HUES64 (cell line): ENCODE data around the gene SLC12A3.

Source experiments
- H3K27ac ChIP-seq: 2 replicates; pipeline ENCODE4 v1.7.0; 2013; ENCODE audit warnings: low read depth, low read length, inconsistent platforms
- H3K27me3 ChIP-seq: 2 replicates; pipeline ENCODE4 v1.6.1; 2013; ENCODE audit warnings: mild to moderate bottlenecking, low read length; ENCODE audit not compliant: insufficient read depth
- H3K36me3 ChIP-seq: 2 replicates; pipeline ENCODE4 v1.6.1; 2013; ENCODE audit warnings: mild to moderate bottlenecking, low read length; ENCODE audit not compliant: insufficient read depth
- H3K4me1 ChIP-seq: 2 replicates; pipeline ENCODE4 v1.6.1; 2013; ENCODE audit warnings: mild to moderate bottlenecking, low read length, moderate library complexity; ENCODE audit not compliant: insufficient read depth
- H3K4me3 ChIP-seq: 2 replicates; pipeline ENCODE4 v1.5.1; 2013; ENCODE audit warnings: mild to moderate bottlenecking, low read length, moderate library complexity
- H3K9ac ChIP-seq: 2 replicates; pipeline ENCODE4 v1.6.1; 2013; ENCODE audit warnings: mild to moderate bottlenecking, low read depth, low read length
- H3K9me3 ChIP-seq: 2 replicates; pipeline ENCODE4 v1.6.1; 2013; ENCODE audit warnings: low read depth, low read length; ENCODE audit not compliant: insufficient read depth
- WGBS: fragments of 150-250, 120-280 bp; methylation state at CpG from one replicate; pipeline ENCODE4 v1.1.7; 2013; ENCODE audit warnings: missing lambda C conversion rate; 5-methylcytosine and 5-hydroxymethylcytosine counted together

SLC12A3 gene

DNA sequence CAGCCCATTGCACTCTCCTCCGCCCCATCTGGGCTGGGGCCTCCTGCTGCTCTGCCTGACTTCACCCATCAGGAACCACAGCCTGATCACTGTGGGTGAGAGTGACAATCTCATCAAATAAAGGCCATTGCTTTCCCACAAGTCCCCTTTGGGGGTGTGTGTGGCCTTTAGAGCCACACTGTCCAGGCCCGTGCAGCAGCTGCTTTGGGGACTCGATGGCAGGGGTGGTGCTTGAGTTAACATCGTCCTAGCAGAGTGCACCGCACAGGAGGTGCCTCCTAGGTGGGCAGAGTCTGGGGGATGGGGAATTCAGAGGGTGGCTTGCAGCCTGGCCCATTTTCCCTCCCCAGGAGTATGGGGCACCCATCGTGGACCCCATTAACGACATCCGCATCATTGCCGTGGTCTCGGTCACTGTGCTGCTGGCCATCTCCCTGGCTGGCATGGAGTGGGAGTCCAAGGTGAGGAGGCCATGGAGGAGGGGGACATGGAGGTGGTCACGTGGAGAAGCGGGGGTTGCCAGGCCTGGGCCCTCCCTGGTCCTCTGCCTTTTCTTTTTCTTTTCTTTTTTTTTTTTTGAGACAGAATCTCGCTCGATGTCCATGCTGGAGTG lies 5.4 kb downstream of the SLC12A3 start:
- Histone ChIP-seq H3K9ac (no peak overlapping the region), H3K9me3 (no peaks in the 10 kb centered on the region), H3K27me3 (no peaks in the 10 kb centered on the region), H3K27ac (no peak overlapping the region), H3K36me3 (no peaks in the 10 kb centered on the region), H3K4me3 (no peak overlapping the region), H3K4me1 (no peaks in the 10 kb centered on the region)
- 98% methylated on average over 14 of the region's 14 CpGs for WGBS

GRCh38 chr16:56871172-56871593 lies 6.2 kb downstream of the SLC12A3 start:
- Histone ChIP-seq H3K27ac (no peak overlapping the region), H3K27me3 (no peaks in the 10 kb centered on the region), H3K9me3 (no peaks in the 10 kb centered on the region), H3K4me1 (no peaks in the 10 kb centered on the region), H3K4me3 (no peak overlapping the region), H3K9ac (no peak overlapping the region), H3K36me3 (no peaks in the 10 kb centered on the region)
- 86% methylated on average over 5 of the region's 7 CpGs for WGBS

GRCh38 chr16:56872863-56873391 lies 7.9 kb downstream of the SLC12A3 start:
- Histone ChIP-seq H3K4me3 (no peak overlapping the region), H3K27ac (no peak overlapping the region), H3K4me1 (no peaks in the 10 kb centered on the region), H3K27me3 (no peaks in the 10 kb centered on the region), H3K9me3 (no peaks in the 10 kb centered on the region), H3K36me3 (no peaks in the 10 kb centered on the region), H3K9ac (no peak overlapping the region)
- WGBS = 95% methylated on average over 10 of the region's 10 CpGs

DNA sequence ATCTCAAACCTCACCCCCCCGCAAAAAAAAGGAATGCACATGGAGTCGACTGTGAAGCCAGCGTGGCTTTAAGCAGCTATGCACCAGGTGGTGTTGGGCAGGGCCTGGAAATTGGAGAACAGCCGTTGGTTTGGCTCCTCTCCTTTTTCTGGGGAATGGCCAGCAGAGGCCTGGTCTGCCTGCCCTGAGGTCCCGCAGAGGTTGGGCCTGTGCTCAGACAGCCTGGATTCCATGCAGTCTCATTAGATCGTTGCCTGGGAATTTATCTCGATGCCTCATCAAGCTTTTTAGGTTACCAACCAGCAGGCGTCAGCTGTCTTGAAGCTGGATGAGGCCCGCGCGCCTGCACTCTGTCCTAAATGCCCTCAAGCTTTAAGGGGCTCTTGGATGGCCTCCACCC lies 9.8 kb downstream of the SLC12A3 start:
- WGBS = 88% methylated on average over 11 of the region's 11 CpGs
- Histone ChIP-seq H3K9me3 (no peaks in the 10 kb centered on the region), H3K4me3 (no peak overlapping the region), H3K27me3 (no peaks in the 10 kb centered on the region), H3K27ac (no peak overlapping the region), H3K4me1 (no peaks in the 10 kb centered on the region), H3K9ac (no peak overlapping the region), H3K36me3 (no peaks in the 10 kb centered on the region)

DNA sequence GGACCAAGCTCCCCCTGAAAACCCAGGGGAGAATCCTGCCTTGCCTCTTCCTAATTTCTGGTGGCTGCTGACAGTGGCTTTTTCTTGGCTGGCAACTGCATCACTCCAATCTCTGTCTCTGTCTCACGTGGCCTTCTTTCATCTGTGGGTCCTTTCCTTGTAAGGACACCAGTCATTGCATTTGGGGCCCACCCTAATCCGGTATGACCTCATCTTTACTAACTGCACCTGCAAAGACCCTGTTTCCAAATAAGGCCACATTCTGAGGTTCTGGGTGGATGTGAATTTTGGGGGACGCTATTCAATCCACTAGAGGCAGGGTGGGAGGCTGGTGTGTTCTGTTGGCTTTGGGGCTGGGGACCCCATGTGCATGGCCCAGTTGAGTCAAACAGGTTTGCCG lies 11.0 kb downstream of the SLC12A3 start:
- no peak overlapping the region for H3K4me3 ChIP-seq
- H3K9ac ChIP-seq = no peak overlapping the region

GRCh38 chr16:56877486-56878182 lies 12.6 kb downstream of the SLC12A3 start:
- Histone ChIP-seq H3K36me3 (no peaks in the 10 kb centered on the region), H3K27ac (no peak overlapping the region), H3K4me1 (no peaks in the 10 kb centered on the region), H3K27me3 (no peaks in the 10 kb centered on the region), H3K9me3 (no peaks in the 10 kb centered on the region), H3K9ac (no peak overlapping the region), H3K4me3 (no peak overlapping the region)
- WGBS = 93% methylated on average over 12 of the region's 13 CpGs

More for the DNA sequence above, 11.0 kb downstream of the SLC12A3 start:
- Histone ChIP-seq H3K27me3 (no peaks in the 10 kb centered on the region), H3K27ac (no peak overlapping the region), H3K4me1 (no peaks in the 10 kb centered on the region), H3K9me3 (no peaks in the 10 kb centered on the region), H3K36me3 (no peaks in the 10 kb centered on the region)
- 86% methylated on average over 4 of the region's 4 CpGs for WGBS

GRCh38 chr16:56878282-56878854 lies 13.4 kb downstream of the SLC12A3 start:
- WGBS = 92% methylated on average over 8 of the region's 8 CpGs

GRCh38 chr16:56879276-56879675 lies 14.3 kb downstream of the SLC12A3 start:
- no peaks in the 10 kb centered on the region for H3K27me3 ChIP-seq
- 91% methylated on average over 9 of the region's 9 CpGs for WGBS
- H3K9me3 ChIP-seq = no peaks in the 10 kb centered on the region
- no peaks in the 10 kb centered on the region for H3K36me3 ChIP-seq
- no peak overlapping the region for H3K4me3 ChIP-seq
- no peaks in the 10 kb centered on the region for H3K4me1 ChIP-seq
- H3K27ac ChIP-seq = no peak overlapping the region
- no peak overlapping the region for H3K9ac ChIP-seq

More at GRCh38 chr16:56878282-56878854, 13.4 kb downstream of the SLC12A3 start:
- no peaks in the 10 kb centered on the region for H3K4me1 ChIP-seq
- no peak overlapping the region for H3K9ac ChIP-seq
- H3K9me3 ChIP-seq = no peaks in the 10 kb centered on the region
- no peak overlapping the region for H3K4me3 ChIP-seq
- H3K36me3 ChIP-seq = no peaks in the 10 kb centered on the region
- no peaks in the 10 kb centered on the region for H3K27me3 ChIP-seq
- no peak overlapping the region for H3K27ac ChIP-seq

- WGBS = 94% methylated on average over 12 of the region's 12 CpGs
- H3K4me1 ChIP-seq = no peaks in the 10 kb centered on the region
- no peaks in the 10 kb centered on the region for H3K27me3 ChIP-seq
- H3K36me3 ChIP-seq = no peaks in the 10 kb centered on the region
- H3K9ac ChIP-seq = no peak overlapping the region
- H3K4me3 ChIP-seq = no peak overlapping the region
- H3K9me3 ChIP-seq = peaks cover 4% of the 10 kb centered on the region
- no peak overlapping the region for H3K27ac ChIP-seq
These were observed 15.2 kb downstream of the SLC12A3 start for GRCh38 chr16:56880176-56880575.

DNA sequence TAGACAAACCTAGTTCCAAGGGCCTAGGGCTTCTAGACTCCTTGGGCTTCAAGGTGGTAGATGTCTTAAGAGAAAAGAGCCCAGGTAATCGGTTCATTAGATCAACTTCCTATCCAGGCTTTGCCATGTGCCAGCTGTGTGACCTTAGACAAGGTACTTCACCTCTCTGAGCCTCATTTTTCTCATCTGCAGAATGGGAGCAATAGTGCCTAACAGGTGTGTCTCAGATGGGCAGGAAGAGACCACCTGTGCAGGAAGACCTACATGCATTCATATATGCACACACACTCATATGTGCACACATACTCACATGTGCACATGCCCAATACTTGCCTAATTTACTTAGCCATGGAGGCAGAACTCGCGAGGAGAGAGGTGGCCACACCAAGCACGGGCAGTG lies 15.7 kb downstream of the SLC12A3 start:
- Histone ChIP-seq H3K4me3 (no peak overlapping the region), H3K36me3 (no peaks in the 10 kb centered on the region), H3K4me1 (no peaks in the 10 kb centered on the region), H3K9ac (no peak overlapping the region), H3K27ac (no peak overlapping the region), H3K9me3 (peaks cover 9% of the 10 kb centered on the region), H3K27me3 (no peaks in the 10 kb centered on the region)
- WGBS = 90% methylated on average over 4 of the region's 4 CpGs

- Histone ChIP-seq H3K4me1 (no peaks in the 10 kb centered on the region), H3K9ac (no peak overlapping the region), H3K9me3 (peaks cover 17% of the 10 kb centered on the region), H3K27ac (no peak overlapping the region), H3K36me3 (no peaks in the 10 kb centered on the region), H3K27me3 (no peaks in the 10 kb centered on the region), H3K4me3 (no peak overlapping the region)
- 84% methylated on average over 8 of the region's 8 CpGs for WGBS
These were observed 17.2 kb downstream of the SLC12A3 start for GRCh38 chr16:56882077-56882800.
